Ovary (tissue), 3 donors: ENCODE results near the gene TRMT44.

Source experiments
- EP300 ChIP-seq: sonication (generic); formaldehyde crosslinking; IDR thresholded peaks from one replicate; pipeline ENCODE4 v1.6.1; 2017; ENCODE audit warnings: antibody characterized with exemption
- POLR2A ChIP-seq: fragments of 450-650 bp; IDR thresholded peaks from one replicate; pipeline ENCODE4 v1.6.1; 2017; ENCODE audit warnings: antibody characterized with exemption, mild to moderate bottlenecking, moderate library complexity
- TF ChIP-seq, protein P1 (sequence below), 3 donors: fragments of 450-650 bp in 2 of 3; fragments of 200-600 bp in 1 of 3; IDR thresholded peaks; one replicate each; pipeline versions ENCODE4 v1.5.1 to v1.8.0; 2016 to 2022; ENCODE audit warnings: antibody characterized with exemption in 3 of 3, mild to moderate bottlenecking in 1 of 3
- donor health status: DM: no; HTN: no; CAD: no.

DNA sequence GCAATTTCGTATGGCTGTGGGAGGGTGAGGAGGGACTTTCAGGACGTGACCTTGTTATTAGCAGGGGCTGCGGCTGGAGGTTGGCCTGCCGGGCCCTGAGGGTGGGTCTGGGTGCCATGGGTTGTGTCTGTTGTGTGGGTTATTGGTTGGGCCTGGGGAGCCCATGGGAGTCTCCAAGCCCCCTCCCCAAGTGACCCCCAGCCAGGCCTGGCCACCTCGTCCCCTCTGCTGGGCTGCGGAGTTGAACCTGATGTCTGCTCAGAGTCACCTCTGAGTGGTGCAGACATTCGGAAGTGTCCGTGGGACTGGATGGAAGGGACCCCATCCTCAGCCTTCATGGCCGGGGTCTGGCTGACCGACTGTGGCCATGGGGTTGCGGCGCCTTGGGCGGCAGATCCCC lies 67.7 kb downstream of the TRMT44 start:
- TF ChIP-seq, protein P1, sequence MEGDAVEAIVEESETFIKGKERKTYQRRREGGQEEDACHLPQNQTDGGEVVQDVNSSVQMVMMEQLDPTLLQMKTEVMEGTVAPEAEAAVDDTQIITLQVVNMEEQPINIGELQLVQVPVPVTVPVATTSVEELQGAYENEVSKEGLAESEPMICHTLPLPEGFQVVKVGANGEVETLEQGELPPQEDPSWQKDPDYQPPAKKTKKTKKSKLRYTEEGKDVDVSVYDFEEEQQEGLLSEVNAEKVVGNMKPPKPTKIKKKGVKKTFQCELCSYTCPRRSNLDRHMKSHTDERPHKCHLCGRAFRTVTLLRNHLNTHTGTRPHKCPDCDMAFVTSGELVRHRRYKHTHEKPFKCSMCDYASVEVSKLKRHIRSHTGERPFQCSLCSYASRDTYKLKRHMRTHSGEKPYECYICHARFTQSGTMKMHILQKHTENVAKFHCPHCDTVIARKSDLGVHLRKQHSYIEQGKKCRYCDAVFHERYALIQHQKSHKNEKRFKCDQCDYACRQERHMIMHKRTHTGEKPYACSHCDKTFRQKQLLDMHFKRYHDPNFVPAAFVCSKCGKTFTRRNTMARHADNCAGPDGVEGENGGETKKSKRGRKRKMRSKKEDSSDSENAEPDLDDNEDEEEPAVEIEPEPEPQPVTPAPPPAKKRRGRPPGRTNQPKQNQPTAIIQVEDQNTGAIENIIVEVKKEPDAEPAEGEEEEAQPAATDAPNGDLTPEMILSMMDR (IDR thresholded peaks at IDR 0.05) = no peak
- TF ChIP-seq EP300 = no peak
- no peak for TF ChIP-seq POLR2A
